CD14-positive monocyte (primary cell): ENCODE measurements around the gene LYZL1. TPM values are rescaled to one million over a fixed set of nuclear protein-coding genes. Genes with fewer than 3 reads are reported as not detected.

ENCODE experiments used
- DNase-seq, 3 donors: peaks; one replicate each; pipeline ENCODE4 v3.0.0-alpha.2; 2011 to 2022
- H2AFZ ChIP-seq: 2 replicates; pipeline ENCODE4 v1.6.0; 2012; ENCODE audit warnings: mild to moderate bottlenecking, low read depth, low read length, inconsistent platforms; ENCODE audit not compliant: insufficient read depth, poor library complexity, severe bottlenecking
- H3K27ac ChIP-seq, 2 donors: 1 replicate in 1 of 2; 2 replicates in 1 of 2; pipeline ENCODE4 v1.5.1; 2012 to 2013; ENCODE audit warnings: low read length in 2 of 2, control low read depth in 1 of 2, inconsistent platforms in 1 of 2, low read depth in 1 of 2, mild to moderate bottlenecking in 1 of 2
- H3K27me3 ChIP-seq, 2 donors: one replicate each; pipeline versions ENCODE4 v1.6.0 to v1.6.1; 2011 to 2013; ENCODE audit warnings: low read length in 2 of 2; ENCODE audit not compliant: control insufficient read depth in 2 of 2, insufficient read depth in 2 of 2
- H3K36me3 ChIP-seq, 2 donors: replicated peaks in 1 of 2; 1 replicate in 1 of 2; 2 replicates in 1 of 2; pipeline versions ENCODE4 v1.5.1 to v1.6.1; 2012 to 2013; ENCODE audit warnings: low read length in 2 of 2, control low read depth in 1 of 2, inconsistent platforms in 1 of 2, mild to moderate bottlenecking in 1 of 2; ENCODE audit not compliant: insufficient read depth in 2 of 2, control insufficient read depth in 1 of 2
- H3K4me1 ChIP-seq, 2 donors: 1 replicate in 1 of 2; 2 replicates in 1 of 2; pipeline versions ENCODE4 v1.5.1 to v1.6.1; 2012 to 2013; ENCODE audit warnings: low read length in 2 of 2, control low read depth in 1 of 2, inconsistent platforms in 1 of 2, mild to moderate bottlenecking in 1 of 2, moderate library complexity in 1 of 2; ENCODE audit not compliant: insufficient read depth in 2 of 2, control insufficient read depth in 1 of 2
- H3K4me2 ChIP-seq: replicated peaks from 2 replicates; pipeline ENCODE3; 2012; ENCODE audit warnings: low read length, moderate library complexity, mild to moderate bottlenecking; ENCODE audit not compliant: poor library complexity, severe bottlenecking; ENCODE audit errors: extremely low read depth
- H3K4me3 ChIP-seq, 3 experiments: fragments of 200-600 bp in 1 of 3; sonication (generic) in 1 of 3; replicated peaks in 1 of 3; 1 replicate in 2 of 3; 2 replicates in 1 of 3; pipeline ENCODE4 v1.5.1; 2011 to 2013; ENCODE audit warnings: low read length in 3 of 3, mild to moderate bottlenecking in 3 of 3, control low read depth in 2 of 3, low read depth in 2 of 3, inconsistent platforms in 1 of 3, moderate library complexity in 1 of 3
- H3K79me2 ChIP-seq: 2 replicates; pipeline ENCODE4 v1.6.0; 2012; ENCODE audit warnings: mild to moderate bottlenecking, control low read depth, inconsistent platforms, low read length, moderate library complexity; ENCODE audit not compliant: insufficient read depth
- H3K9ac ChIP-seq: 2 replicates; pipeline ENCODE4 v1.6.0; 2017; ENCODE audit warnings: low read length, mild to moderate bottlenecking; ENCODE audit not compliant: insufficient read depth, poor library complexity, severe bottlenecking
- H3K9me3 ChIP-seq, 2 donors: replicated peaks in 1 of 2; 1 replicate in 1 of 2; 2 replicates in 1 of 2; pipeline versions ENCODE4 v1.5.1 to v1.6.1; 2012 to 2013; ENCODE audit warnings: low read length in 2 of 2, control low read depth in 1 of 2; ENCODE audit not compliant: control insufficient read depth in 1 of 2, insufficient read depth in 1 of 2
- H4K20me1 ChIP-seq: 2 replicates; pipeline ENCODE4 v1.6.0; 2012; ENCODE audit warnings: mild to moderate bottlenecking, low read length, control low read depth, moderate library complexity; ENCODE audit not compliant: insufficient read depth
- H3K27ac Mint-ChIP-seq, 7 donors: one replicate each; pipeline ENCODE4 v1.8.0; 2020; ENCODE audit warnings: mild to moderate bottlenecking in 7 of 7, mixed read lengths in 7 of 7, moderate library complexity in 6 of 7, inconsistent platforms in 2 of 7
- H3K27me3 Mint-ChIP-seq, 3 donors: one replicate each; pipeline ENCODE4 v1.8.0; 2021 to 2022; ENCODE audit warnings: low read depth in 3 of 3, mild to moderate bottlenecking in 3 of 3, mixed read lengths in 3 of 3, moderate library complexity in 3 of 3, inconsistent platforms in 1 of 3
- H3K36me3 Mint-ChIP-seq, 2 donors: one replicate each; pipeline ENCODE4 v1.8.0; 2020; ENCODE audit warnings: mixed read lengths in 2 of 2, inconsistent platforms in 1 of 2, mild to moderate bottlenecking in 1 of 2
- H3K4me1 Mint-ChIP-seq: one replicate; pipeline ENCODE4 v1.8.0; 2020; ENCODE audit warnings: mild to moderate bottlenecking, mixed read lengths
- H3K4me3 Mint-ChIP-seq, 2 donors: one replicate each; pipeline ENCODE4 v1.8.0; 2020; ENCODE audit warnings: mild to moderate bottlenecking in 2 of 2, mixed read lengths in 2 of 2, moderate library complexity in 1 of 2
- H3K9me3 Mint-ChIP-seq, 7 donors: one replicate each; pipeline ENCODE4 v1.8.0; 2020 to 2022; ENCODE audit warnings: mixed read lengths in 7 of 7, mild to moderate bottlenecking in 6 of 7, moderate library complexity in 6 of 7, inconsistent platforms in 2 of 7
- CTCF ChIP-seq: fragments of 200-600 bp; IDR thresholded peaks from one replicate; pipeline ENCODE4 v1.8.0; 2022; ENCODE audit warnings: antibody characterized with exemption, mild to moderate bottlenecking
- WGBS: methylation state at CpG from one replicate; pipeline ENCODE4 v1.1.5; 2013; ENCODE audit warnings: missing lambda C conversion rate; ENCODE audit not compliant: insufficient coverage; 5-methylcytosine and 5-hydroxymethylcytosine counted together
- intact Hi-C, 2 donors: fragments of 100-400 bp; cut with micrococcal nuclease; formaldehyde crosslinking; loops; one replicate each; pipeline versions ENCODE4 v1.15.0 to v1.15.1; 2023
- polyA plus RNA-seq, 3 donors: library from polyadenylated mRNA; depleted of rRNA in 1 of 3; unstranded in 2 of 3; stranded (reverse) in 1 of 3; fragments of 300-500 nt in 2 of 3; fragments of >200 nt in 1 of 3; fragmentation: Illumina TruSeq in 2 of 3; gene quantifications; 1 replicate in 2 of 3; 2 replicates in 1 of 3; pipeline ENCODE4 v1.2.3, GENCODE V29; 2012 to 2021

Gene LYZL1
- polyA plus RNA-seq, 3 donors: not detected

GRCh38 chr10:29246449-29246848, 42.4 kb upstream of the LYZL1 start:
- no peak overlapping the region for H3K4me3 ChIP-seq
- intact Hi-C loops: no loop called here
- H3K4me1 Mint-ChIP-seq: peaks cover 6% of the 10 kb centered on the region
- H4K20me1 ChIP-seq: no peaks in the 10 kb centered on the region
- no peaks in the 10 kb centered on the region for H3K36me3 Mint-ChIP-seq
- H3K27me3 ChIP-seq: peaks cover 0 to 2% of the 10 kb centered on the region in 2 donors
- no peak for TF ChIP-seq CTCF
- no peaks in the 10 kb centered on the region for H3K79me2 ChIP-seq
- no peaks in the 10 kb centered on the region for H3K4me1 ChIP-seq
- no CpG with 5 or more reads among the region's 1 CpG for WGBS
- no peak overlapping the region for H3K4me2 ChIP-seq
- H3K27me3 Mint-ChIP-seq: peaks cover 8 to 16% (median 13%) of the 10 kb centered on the region in 3 donors
- H3K27ac Mint-ChIP-seq: no peak overlapping the region
- DNase-seq: no peak
- no peak overlapping the region for H3K4me3 Mint-ChIP-seq
- H2AFZ ChIP-seq: no peak overlapping the region
- no peaks in the 10 kb centered on the region for H3K36me3 ChIP-seq
- H3K27ac ChIP-seq: no peak overlapping the region
- H3K9me3 Mint-ChIP-seq: peaks cover 0 to 8% (median 3%) of the 10 kb centered on the region in 7 donors
- no peaks in the 10 kb centered on the region for H3K9me3 ChIP-seq
- H3K9ac ChIP-seq: no peak overlapping the region

- Mint-ChIP-seq H3K27ac (no peak overlapping the region), H3K27me3 (peaks cover 12 to 22% (median 22%) of the 10 kb centered on the region in 3 donors), H3K4me3 (no peak overlapping the region), H3K36me3 (no peaks in the 10 kb centered on the region), H3K9me3 (peaks cover 0 to 4% (median 0%) of the 10 kb centered on the region in 7 donors), H3K4me1 (no peaks in the 10 kb centered on the region)
- H3K4me1 ChIP-seq: no peaks in the 10 kb centered on the region
- no peak overlapping the region for H3K27ac ChIP-seq
- no peak overlapping the region for H3K9ac ChIP-seq
- DNase-seq: no peak
- H2AFZ ChIP-seq: no peak overlapping the region
- no peaks in the 10 kb centered on the region for H3K9me3 ChIP-seq
- H3K4me3 ChIP-seq: no peak overlapping the region
- H3K79me2 ChIP-seq: no peaks in the 10 kb centered on the region
- peaks cover 0 to 3% of the 10 kb centered on the region in 2 donors for H3K27me3 ChIP-seq
- no peaks in the 10 kb centered on the region for H4K20me1 ChIP-seq
- intact Hi-C loops: no loop called here
- no peak for TF ChIP-seq CTCF
- no peaks in the 10 kb centered on the region for H3K36me3 ChIP-seq
- H3K4me2 ChIP-seq: no peak overlapping the region
Measured at GRCh38 chr10:29248158-29248557, 40.7 kb upstream of the LYZL1 start.
